ENCODE measurements around the gene GUCY2C.

- TF ChIP-seq, protein P1, sequence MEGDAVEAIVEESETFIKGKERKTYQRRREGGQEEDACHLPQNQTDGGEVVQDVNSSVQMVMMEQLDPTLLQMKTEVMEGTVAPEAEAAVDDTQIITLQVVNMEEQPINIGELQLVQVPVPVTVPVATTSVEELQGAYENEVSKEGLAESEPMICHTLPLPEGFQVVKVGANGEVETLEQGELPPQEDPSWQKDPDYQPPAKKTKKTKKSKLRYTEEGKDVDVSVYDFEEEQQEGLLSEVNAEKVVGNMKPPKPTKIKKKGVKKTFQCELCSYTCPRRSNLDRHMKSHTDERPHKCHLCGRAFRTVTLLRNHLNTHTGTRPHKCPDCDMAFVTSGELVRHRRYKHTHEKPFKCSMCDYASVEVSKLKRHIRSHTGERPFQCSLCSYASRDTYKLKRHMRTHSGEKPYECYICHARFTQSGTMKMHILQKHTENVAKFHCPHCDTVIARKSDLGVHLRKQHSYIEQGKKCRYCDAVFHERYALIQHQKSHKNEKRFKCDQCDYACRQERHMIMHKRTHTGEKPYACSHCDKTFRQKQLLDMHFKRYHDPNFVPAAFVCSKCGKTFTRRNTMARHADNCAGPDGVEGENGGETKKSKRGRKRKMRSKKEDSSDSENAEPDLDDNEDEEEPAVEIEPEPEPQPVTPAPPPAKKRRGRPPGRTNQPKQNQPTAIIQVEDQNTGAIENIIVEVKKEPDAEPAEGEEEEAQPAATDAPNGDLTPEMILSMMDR (conservative IDR thresholded peaks at IDR 0.05; ENCODE audit: low read depth, low read length), result no peak
- TF ChIP-seq EZH2 (IDR thresholded peaks at IDR 0.05; ENCODE audit: low read length, unreplicated experiment), result no peak
Measured at GRCh38 chr12:14654416-14654815, 42.0 kb downstream of the GUCY2C start.
